Middle frontal gyrus (tissue), 1 donor: Measurements from ENCODE around the gene IFIT1B.
A peak's percentile ranks its signal among the peaks of the same experiment; 100 is the strongest.
"Not testable (repeated sequence)": the region's sequence is repeated elsewhere in the genome, so short reads cannot be mapped to it uniquely, and the experiment has no call there.

Source experiments
- DNase-seq: peaks from one replicate; pipeline ENCODE4 v3.0.0-alpha.2; 2015; ENCODE audit warnings: low spot score; ENCODE audit errors: extremely low spot score

The IFIT1B gene

DNA sequence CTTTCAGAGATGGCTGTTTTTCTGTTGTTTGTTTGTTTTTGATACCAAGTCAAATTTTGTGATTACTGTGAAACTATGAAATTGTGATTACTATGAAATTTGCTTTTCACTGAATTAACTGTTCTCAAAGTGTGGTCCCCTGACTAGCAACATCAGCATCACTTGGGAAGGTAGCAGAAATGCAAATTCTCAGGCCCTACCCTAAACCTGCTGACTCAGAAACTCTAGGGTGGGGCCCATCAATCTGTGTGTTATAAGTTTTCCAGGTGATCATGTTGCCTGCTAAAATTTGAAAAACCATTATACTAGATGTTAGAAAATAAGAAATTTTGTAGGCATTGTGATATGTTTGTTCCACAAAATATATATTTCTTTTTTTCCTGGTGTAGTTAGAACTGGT is 1.2 kb downstream of the IFIT1B start:
- DNase-seq: no peak

DNA sequence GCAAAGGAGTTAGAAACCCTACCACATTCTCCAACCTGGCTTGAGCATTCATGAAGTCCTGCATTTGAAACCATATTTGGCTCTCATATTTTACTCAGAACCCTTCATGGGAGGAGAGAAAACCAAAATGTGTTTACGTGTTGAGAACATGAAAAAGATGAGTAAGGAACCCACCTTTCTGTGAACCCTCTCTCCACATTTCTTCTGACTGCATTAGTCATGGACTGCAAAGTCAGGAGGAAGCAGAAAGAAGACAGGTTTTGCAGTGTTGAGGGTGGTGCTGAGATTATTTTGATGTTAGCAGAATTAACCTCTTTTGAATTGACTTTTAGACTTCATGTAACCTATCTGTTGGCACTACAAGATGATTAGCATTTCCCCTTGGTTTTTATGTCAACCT is 4.9 kb downstream of the IFIT1B start:
- no peak for DNase-seq

GRCh38 chr10:89384474-89385340 is 6.9 kb downstream of the IFIT1B start:
- DNase-seq: no peak

GRCh38 chr10:89388806-89389205 is 10.9 kb downstream of the IFIT1B start:
- DNase-seq: no peak

DNA sequence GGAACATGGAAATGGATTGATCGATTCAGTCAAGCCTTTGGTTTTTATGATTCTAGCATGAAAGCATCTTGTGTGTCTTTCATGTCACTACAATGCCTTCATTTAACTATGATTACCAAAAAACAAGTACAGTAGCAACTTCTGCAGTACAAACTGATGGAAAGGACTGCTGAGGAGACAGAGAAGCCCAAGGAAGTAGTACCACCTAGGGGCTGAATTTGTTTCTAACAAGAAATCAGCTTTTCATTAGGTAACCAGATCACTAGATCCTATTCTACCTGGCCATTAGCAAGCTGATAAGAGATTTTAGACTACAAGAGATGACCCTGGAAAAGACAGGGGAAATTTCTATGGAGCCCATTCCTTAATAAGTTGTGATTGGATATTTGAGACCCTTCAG is 11.4 kb downstream of the IFIT1B start:
- DNase-seq: no peak

- no peak for DNase-seq
Measured at GRCh38 chr10:89390476-89391225, 12.8 kb downstream of the IFIT1B start.

GRCh38 chr10:89391226-89391576 is 13.3 kb downstream of the IFIT1B start:
- not testable (repeated sequence) for DNase-seq

DNA sequence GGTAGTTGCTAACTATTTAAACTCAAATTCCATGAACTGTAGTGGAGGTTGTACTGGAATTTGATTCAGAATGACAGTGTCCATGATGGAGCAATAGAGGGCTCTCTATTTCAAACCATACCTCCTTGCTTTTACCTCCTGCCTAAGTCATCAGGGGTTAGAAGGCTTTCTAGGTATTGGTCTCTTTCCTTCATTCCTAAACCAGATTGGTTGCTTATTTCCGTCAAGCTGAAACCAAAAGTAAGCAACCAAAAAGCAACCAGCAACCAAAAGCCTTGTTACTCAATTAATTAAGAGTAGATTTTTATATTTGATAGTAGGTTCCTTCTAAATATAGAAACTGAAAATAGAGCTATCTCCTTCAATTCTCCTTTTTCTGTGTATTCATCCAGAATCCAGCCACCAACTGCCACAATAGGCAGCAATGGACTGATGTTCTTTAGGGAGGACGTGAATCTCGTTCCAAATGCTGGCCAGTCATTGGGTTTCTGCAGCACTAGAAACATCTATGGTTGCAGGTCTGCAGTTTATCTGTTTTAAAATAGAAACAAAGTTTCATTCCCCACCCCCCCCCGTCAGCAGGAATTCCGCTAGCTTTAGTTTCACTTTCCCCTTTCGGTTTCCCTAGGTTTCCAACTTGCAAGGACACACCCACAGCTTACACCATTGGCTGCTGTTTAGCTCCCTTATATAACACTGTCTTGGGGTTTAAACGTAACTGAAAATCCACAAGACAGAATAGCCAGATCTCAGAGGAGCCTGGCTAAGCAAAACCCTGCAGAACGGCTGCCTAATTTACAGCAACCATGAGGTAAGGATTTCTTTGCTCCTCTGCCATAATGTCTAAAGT is 14.3 kb downstream of the IFIT1B start, which contains the start of gene IFIT1:
TSS of gene IFIT1 (plus strand) at position 717 of the 850 bp plus-strand sequence. CDS start at position 807, 90 bp downstream.
- DNase-seq: peak; percentile 80

DNA sequence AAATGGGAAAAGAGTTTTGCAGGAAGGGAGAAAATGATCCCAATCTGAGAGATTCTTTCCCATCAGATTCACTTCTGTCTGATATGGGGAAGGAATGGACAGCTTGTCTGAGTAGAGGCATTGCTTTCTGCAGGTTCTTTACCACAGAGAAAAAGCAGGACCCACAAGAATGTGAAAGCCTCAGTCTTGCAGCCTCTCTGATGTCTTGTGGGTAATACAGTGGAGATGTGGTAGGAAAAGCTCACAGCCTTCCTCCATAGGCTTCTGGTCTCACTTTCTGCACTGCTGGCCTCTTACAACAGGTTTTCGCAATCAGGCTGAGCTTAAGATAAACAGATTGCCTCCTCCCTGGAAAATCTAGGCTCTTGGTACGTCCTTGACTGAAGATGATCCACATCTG is 15.1 kb downstream of the IFIT1B start:
- DNase-seq: no peak

DNA sequence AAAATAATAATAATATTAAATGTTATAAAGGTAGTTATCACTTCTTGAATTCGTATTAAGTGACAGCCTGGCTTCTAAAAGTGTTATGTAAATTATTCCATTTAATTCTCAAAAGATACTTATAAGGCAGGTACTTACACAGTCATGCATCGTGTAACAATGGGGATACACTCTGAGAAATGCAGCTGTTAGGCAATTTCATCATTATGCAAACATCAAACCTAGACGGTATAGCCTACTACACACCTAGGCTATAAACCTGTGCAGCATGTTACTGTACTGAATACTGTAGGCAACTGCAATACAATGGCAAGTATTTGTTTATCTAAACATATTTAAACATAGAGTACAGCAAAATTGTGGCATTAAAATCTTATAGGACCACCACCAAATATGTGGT is 16.0 kb downstream of the IFIT1B start:
- no peak for DNase-seq

DNA sequence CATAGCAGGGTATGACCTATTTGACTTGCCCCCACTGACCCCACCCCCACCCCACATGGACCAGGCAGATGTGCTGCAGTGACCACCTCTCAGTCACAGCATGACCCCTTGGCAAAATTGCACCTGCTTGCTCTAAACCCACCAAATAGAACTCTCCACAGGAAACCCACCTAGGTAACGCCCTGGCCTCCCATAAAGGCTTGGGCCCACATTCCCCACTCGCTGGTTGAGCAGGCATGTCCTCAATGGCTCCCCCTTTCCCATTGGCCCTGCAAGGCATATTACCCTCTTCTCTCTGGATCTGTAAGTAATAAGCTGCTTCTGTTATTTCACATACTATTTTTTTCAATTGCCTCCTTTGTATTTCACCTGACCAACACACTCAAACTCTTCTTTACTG is 17.3 kb downstream of the IFIT1B start:
- DNase-seq: no peak

- no peak for DNase-seq
Measured at GRCh38 chr10:89398003-89398749, 20.3 kb downstream of the IFIT1B start.

GRCh38 chr10:89399956-89400355 is 22.1 kb downstream of the IFIT1B start:
- DNase-seq: no peak

DNA sequence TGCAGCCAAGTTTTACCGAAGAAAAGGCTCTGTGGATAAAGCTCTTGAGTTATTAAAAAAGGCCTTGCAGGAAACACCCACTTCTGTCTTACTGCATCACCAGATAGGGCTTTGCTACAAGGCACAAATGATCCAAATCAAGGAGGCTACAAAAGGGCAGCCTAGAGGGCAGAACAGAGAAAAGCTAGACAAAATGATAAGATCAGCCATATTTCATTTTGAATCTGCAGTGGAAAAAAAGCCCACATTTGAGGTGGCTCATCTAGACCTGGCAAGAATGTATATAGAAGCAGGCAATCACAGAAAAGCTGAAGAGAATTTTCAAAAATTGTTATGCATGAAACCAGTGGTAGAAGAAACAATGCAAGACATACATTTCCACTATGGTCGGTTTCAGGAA is 25.2 kb downstream of the IFIT1B start:
- no peak for DNase-seq

- no peak for DNase-seq
Measured at GRCh38 chr10:89404104-89405047, 26.5 kb downstream of the IFIT1B start.

GRCh38 chr10:89406178-89406577 is 28.3 kb downstream of the IFIT1B start:
- DNase-seq: not testable (repeated sequence)

- DNase-seq: not testable (repeated sequence)
Measured at GRCh38 chr10:89407792-89408191, 29.9 kb downstream of the IFIT1B start.

DNA sequence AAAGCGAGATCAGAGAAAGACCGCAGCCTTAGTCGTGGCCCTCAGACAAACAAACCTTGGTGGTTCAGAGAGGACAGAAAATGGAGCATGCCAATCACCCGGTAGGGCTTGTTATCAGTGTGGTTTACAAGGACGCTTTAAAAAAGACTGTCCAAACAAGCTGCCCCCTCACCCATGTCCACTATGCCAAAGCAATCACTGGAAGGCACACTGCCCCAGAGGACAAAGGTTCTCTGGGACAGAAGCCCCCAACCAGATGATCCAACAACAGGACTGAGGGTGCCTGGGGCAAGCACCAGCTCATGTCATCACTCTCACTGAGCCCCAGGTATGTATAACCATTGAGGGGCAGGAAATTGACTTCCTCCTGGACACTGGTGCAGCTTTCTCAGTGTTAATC is 31.4 kb downstream of the IFIT1B start:
- not testable (repeated sequence) for DNase-seq

- DNase-seq: not testable (repeated sequence)
Measured at GRCh38 chr10:89410551-89410950, 32.7 kb downstream of the IFIT1B start.

- DNase-seq: not testable (repeated sequence)
Measured at GRCh38 chr10:89411135-89411534, 33.3 kb downstream of the IFIT1B start.
